Measurements from ENCODE around the gene SPCS2. TPM values are rescaled to one million over a fixed set of nuclear protein-coding genes. Genes with fewer than 3 reads are reported as not detected.

Gene SPCS2
- total RNA-seq, 6 donors from 2014 or later = 15.5 to 150 (median 89.0) TPM

Small RNAs within 50 kb of the gene (small RNA-seq; reads per million reads assigned to genes)
- gene RNU6-216P = 0 reads per million in 4 donors

Other genes with a start within 250 kb of the SPCS2 start
- gene CHRDL2, start 217.8 kb upstream of the SPCS2 start, total RNA-seq = 1 to 10 TPM in 3 of 6 donors, not detected in 3; 1.3 to 3.1 (median 1.5) TPM
- 10 to 100 TPM; 13.4 to 34.3 (median 22.8) TPM for gene RNF169, start 200.4 kb upstream of the SPCS2 start, total RNA-seq
- 10 to 100 TPM in 5 of 6 donors, 1 to 10 TPM in 1; 9.4 to 25.1 (median 16.7) TPM for gene XRRA1, start 175 bp upstream of the SPCS2 start, total RNA-seq
- 10 to 100 TPM in 3 of 6 donors, 1 to 10 TPM in 3; 6.2 to 36.7 (median 11.5) TPM for gene NEU3, start 39.7 kb downstream of the SPCS2 start, total RNA-seq
- gene OR2AT4, start 147.6 kb downstream of the SPCS2 start, total RNA-seq = not detected
- gene SLCO2B1, start 201.8 kb downstream of the SPCS2 start, total RNA-seq = 100 to 1,000 TPM in 4 of 6 donors, 10 to 100 TPM in 2; 86.2 to 366 (median 193) TPM

All from upper lobe of left lung (tissue), 6 donors.